Measurements from ENCODE around the gene APOL2.
"Not testable (repeated sequence)": the region's sequence is repeated elsewhere in the genome, so short reads cannot be mapped to it uniquely, and the experiment has no call there.

APOL2 gene

GRCh38 chr22:36250292-36250960 lies 11.1 kb upstream of the APOL2 start:
- not testable (repeated sequence) for H3K9ac ChIP-seq (ENCODE audit: low read length); H3K36me3 ChIP-seq (ENCODE audit: control insufficient read depth, low read depth, low read length); H3K27ac ChIP-seq (ENCODE audit: low read length); H3K27me3 ChIP-seq (ENCODE audit: control insufficient read depth, insufficient read depth, low read length); H3K4me3 ChIP-seq (ENCODE audit: low read length); H3K4me1 ChIP-seq (ENCODE audit: control insufficient read depth, low read depth, low read length); H3K9me3 ChIP-seq (ENCODE audit: control insufficient read depth, low read depth, low read length)

GRCh38 chr22:36249160-36249559 lies 9.8 kb upstream of the APOL2 start:
- H3K4me1 ChIP-seq (ENCODE audit: control insufficient read depth, low read depth, low read length) = peaks cover 3% of the 10 kb centered on the region
- no peaks in the 10 kb centered on the region for H3K27me3 ChIP-seq (ENCODE audit: control insufficient read depth, insufficient read depth, low read length)
- no peak overlapping the region for H3K9ac ChIP-seq (ENCODE audit: low read length)
- H3K36me3 ChIP-seq (ENCODE audit: control insufficient read depth, low read depth, low read length) = no peaks in the 10 kb centered on the region
- H3K4me3 ChIP-seq (ENCODE audit: low read length) = no peak overlapping the region
- H3K27ac ChIP-seq (ENCODE audit: low read length) = no peak overlapping the region
- H3K9me3 ChIP-seq (ENCODE audit: control insufficient read depth, low read depth, low read length) = no peaks in the 10 kb centered on the region

GRCh38 chr22:36247955-36248354 lies 8.6 kb upstream of the APOL2 start:
- H3K9me3 ChIP-seq (ENCODE audit: control insufficient read depth, low read depth, low read length) = no peaks in the 10 kb centered on the region
- no peaks in the 10 kb centered on the region for H3K27me3 ChIP-seq (ENCODE audit: control insufficient read depth, insufficient read depth, low read length)
- no peak overlapping the region for H3K9ac ChIP-seq (ENCODE audit: low read length)
- no peak overlapping the region for H3K27ac ChIP-seq (ENCODE audit: low read length)
- H3K4me3 ChIP-seq (ENCODE audit: low read length) = no peak overlapping the region
- H3K4me1 ChIP-seq (ENCODE audit: control insufficient read depth, low read depth, low read length) = peaks cover 3% of the 10 kb centered on the region
- H3K36me3 ChIP-seq (ENCODE audit: control insufficient read depth, low read depth, low read length) = no peaks in the 10 kb centered on the region

- H3K4me3 ChIP-seq (ENCODE audit: low read length) = no peak overlapping the region
- H3K9me3 ChIP-seq (ENCODE audit: control insufficient read depth, low read depth, low read length) = no peaks in the 10 kb centered on the region
- H3K36me3 ChIP-seq (ENCODE audit: control insufficient read depth, low read depth, low read length) = no peaks in the 10 kb centered on the region
- H3K9ac ChIP-seq (ENCODE audit: low read length) = no peak overlapping the region
- H3K27ac ChIP-seq (ENCODE audit: low read length) = no peak overlapping the region
- H3K4me1 ChIP-seq (ENCODE audit: control insufficient read depth, low read depth, low read length) = peaks cover 3% of the 10 kb centered on the region
- H3K27me3 ChIP-seq (ENCODE audit: control insufficient read depth, insufficient read depth, low read length) = no peaks in the 10 kb centered on the region
These were observed 7.4 kb upstream of the APOL2 start for GRCh38 chr22:36246718-36247117.

GRCh38 chr22:36245805-36246356 lies 6.6 kb upstream of the APOL2 start:
- H3K4me3 ChIP-seq (ENCODE audit: low read length) = no peak overlapping the region
- no peaks in the 10 kb centered on the region for H3K36me3 ChIP-seq (ENCODE audit: control insufficient read depth, low read depth, low read length)
- no peaks in the 10 kb centered on the region for H3K27me3 ChIP-seq (ENCODE audit: control insufficient read depth, insufficient read depth, low read length)
- H3K9ac ChIP-seq (ENCODE audit: low read length) = no peak overlapping the region
- no peak overlapping the region for H3K27ac ChIP-seq (ENCODE audit: low read length)
- no peaks in the 10 kb centered on the region for H3K9me3 ChIP-seq (ENCODE audit: control insufficient read depth, low read depth, low read length)
- H3K4me1 ChIP-seq (ENCODE audit: control insufficient read depth, low read depth, low read length) = no peaks in the 10 kb centered on the region

GRCh38 chr22:36244522-36245391 lies 5.4 kb upstream of the APOL2 start:
- Histone ChIP-seq H3K9ac (ENCODE audit: low read length) (no peak overlapping the region), H3K27ac (ENCODE audit: low read length) (no peak overlapping the region), H3K9me3 (ENCODE audit: control insufficient read depth, low read depth, low read length) (no peaks in the 10 kb centered on the region), H3K27me3 (ENCODE audit: control insufficient read depth, insufficient read depth, low read length) (no peaks in the 10 kb centered on the region), H3K4me1 (ENCODE audit: control insufficient read depth, low read depth, low read length) (peaks cover 2% of the 10 kb centered on the region), H3K36me3 (ENCODE audit: control insufficient read depth, low read depth, low read length) (no peaks in the 10 kb centered on the region), H3K4me3 (ENCODE audit: low read length) (no peak overlapping the region)

GRCh38 chr22:36243986-36244385 lies 4.7 kb upstream of the APOL2 start:
- no peaks in the 10 kb centered on the region for H3K9me3 ChIP-seq (ENCODE audit: control insufficient read depth, low read depth, low read length)
- no peak overlapping the region for H3K4me3 ChIP-seq (ENCODE audit: low read length)
- no peaks in the 10 kb centered on the region for H3K27me3 ChIP-seq (ENCODE audit: control insufficient read depth, insufficient read depth, low read length)
- H3K9ac ChIP-seq (ENCODE audit: low read length) = no peak overlapping the region
- no peak overlapping the region for H3K27ac ChIP-seq (ENCODE audit: low read length)
- peaks cover 9% of the 10 kb centered on the region for H3K4me1 ChIP-seq (ENCODE audit: control insufficient read depth, low read depth, low read length)
- no peaks in the 10 kb centered on the region for H3K36me3 ChIP-seq (ENCODE audit: control insufficient read depth, low read depth, low read length)

GRCh38 chr22:36239150-36239400 lies 252 bp downstream of the APOL2 start:
- H3K4me1 ChIP-seq (ENCODE audit: control insufficient read depth, low read depth, low read length) = peaks cover 15% of the 10 kb centered on the region
- H3K27ac ChIP-seq (ENCODE audit: low read length) = peak overlapping the region; percentile 83

GRCh38 chr22:36238373-36239149 lies 766 bp downstream of the APOL2 start:
- peaks cover 15% of the 10 kb centered on the region for H3K4me1 ChIP-seq (ENCODE audit: control insufficient read depth, low read depth, low read length)
- peak overlapping the region; percentile 83 for H3K27ac ChIP-seq (ENCODE audit: low read length)
- H3K27me3 ChIP-seq (ENCODE audit: control insufficient read depth, insufficient read depth, low read length) = no peaks in the 10 kb centered on the region
- H3K9ac ChIP-seq (ENCODE audit: low read length) = peak overlapping the region; percentile 77
- H3K9me3 ChIP-seq (ENCODE audit: control insufficient read depth, low read depth, low read length) = no peaks in the 10 kb centered on the region
- no peaks in the 10 kb centered on the region for H3K36me3 ChIP-seq (ENCODE audit: control insufficient read depth, low read depth, low read length)
- H3K4me3 ChIP-seq (ENCODE audit: low read length) = peak overlapping the region; percentile 77

More at GRCh38 chr22:36239150-36239400, 252 bp downstream of the APOL2 start:
- Histone ChIP-seq H3K9me3 (ENCODE audit: control insufficient read depth, low read depth, low read length) (no peaks in the 10 kb centered on the region), H3K4me3 (ENCODE audit: low read length) (peak overlapping the region; percentile 77), H3K27me3 (ENCODE audit: control insufficient read depth, insufficient read depth, low read length) (no peaks in the 10 kb centered on the region), H3K36me3 (ENCODE audit: control insufficient read depth, low read depth, low read length) (no peaks in the 10 kb centered on the region), H3K9ac (ENCODE audit: low read length) (peak overlapping the region; percentile 77)

- H3K9ac ChIP-seq (ENCODE audit: low read length) = no peak overlapping the region
- peaks cover 15% of the 10 kb centered on the region for H3K4me1 ChIP-seq (ENCODE audit: control insufficient read depth, low read depth, low read length)
- H3K27ac ChIP-seq (ENCODE audit: low read length) = no peak overlapping the region
- H3K27me3 ChIP-seq (ENCODE audit: control insufficient read depth, insufficient read depth, low read length) = no peaks in the 10 kb centered on the region
- no peaks in the 10 kb centered on the region for H3K9me3 ChIP-seq (ENCODE audit: control insufficient read depth, low read depth, low read length)
- H3K4me3 ChIP-seq (ENCODE audit: low read length) = no peak overlapping the region
- H3K36me3 ChIP-seq (ENCODE audit: control insufficient read depth, low read depth, low read length) = peaks cover 3% of the 10 kb centered on the region
These were observed 1.6 kb downstream of the APOL2 start for GRCh38 chr22:36237462-36238372.
